HepG2 (cell line): ENCODE data around the gene PCDHB14.

Experiments used
- ATM ChIP-seq: fragments of 450-650 bp; IDR thresholded peaks from 2 replicates; pipeline ENCODE4 v1.7.1; 2017; ENCODE audit warnings: mild to moderate bottlenecking, borderline replicate concordance
- EZH2 ChIP-seq: conservative IDR thresholded peaks from 2 replicates; pipeline ENCODE4 v1.6.1; 2012; ENCODE audit warnings: mild to moderate bottlenecking, low read depth, low read length, moderate library complexity
- GABPA ChIP-seq, 2 experiments: IDR thresholded peaks; 2 replicates each; pipeline ENCODE4 v1.6.1; 2011 to 2016; ENCODE audit warnings: low read depth in 2 of 2, low read length in 1 of 2, missing biosample characterization in 1 of 2, missing genetic modification characterization in 1 of 2
- SP2 ChIP-seq: sonication (generic); formaldehyde crosslinking; IDR thresholded peaks from 2 replicates; pipeline ENCODE4 v1.5.1; 2020; ENCODE audit warnings: mild to moderate bottlenecking, missing genetic modification reagents
- ZBTB20 ChIP-seq: sonication (generic); formaldehyde crosslinking; IDR thresholded peaks from 2 replicates; pipeline ENCODE4 v1.8.1; 2023; ENCODE audit warnings: missing genetic modification reagents, low read depth, mild to moderate bottlenecking, borderline replicate concordance
- ZNF530 ChIP-seq: sonication (generic); formaldehyde crosslinking; IDR thresholded peaks from 2 replicates; pipeline ENCODE4 v1.5.0; 2020; ENCODE audit warnings: low read depth, mild to moderate bottlenecking, missing genetic modification reagents
- ZNF777 ChIP-seq: sonication (generic); formaldehyde crosslinking; IDR thresholded peaks from 2 replicates; pipeline ENCODE4 v1.4.0; 2020; ENCODE audit warnings: missing genetic modification reagents
- TF ChIP-seq, protein P1 (sequence below), 2 experiments: sonication (generic) in 1 of 2; formaldehyde crosslinking in 1 of 2; IDR thresholded peaks; 2 replicates each; pipeline versions ENCODE4 v1.5.1 to v1.6.1; 2011 to 2020; ENCODE audit warnings: borderline replicate concordance in 1 of 2, low read depth in 1 of 2, low read length in 1 of 2, mild to moderate bottlenecking in 1 of 2, missing genetic modification reagents in 1 of 2, moderate library complexity in 1 of 2
- TF ChIP-seq, protein P2 (sequence below): sonication (generic); formaldehyde crosslinking; IDR thresholded peaks from 2 replicates; pipeline ENCODE4 v1.5.0; 2020; ENCODE audit warnings: mild to moderate bottlenecking, missing genetic modification reagents, moderate library complexity
- TF ChIP-seq, protein P3 (sequence below): sonication (generic); formaldehyde crosslinking; IDR thresholded peaks from 2 replicates; pipeline ENCODE4 v1.8.0; 2022; ENCODE audit warnings: mild to moderate bottlenecking, missing genetic modification reagents, borderline replicate concordance

DNA sequence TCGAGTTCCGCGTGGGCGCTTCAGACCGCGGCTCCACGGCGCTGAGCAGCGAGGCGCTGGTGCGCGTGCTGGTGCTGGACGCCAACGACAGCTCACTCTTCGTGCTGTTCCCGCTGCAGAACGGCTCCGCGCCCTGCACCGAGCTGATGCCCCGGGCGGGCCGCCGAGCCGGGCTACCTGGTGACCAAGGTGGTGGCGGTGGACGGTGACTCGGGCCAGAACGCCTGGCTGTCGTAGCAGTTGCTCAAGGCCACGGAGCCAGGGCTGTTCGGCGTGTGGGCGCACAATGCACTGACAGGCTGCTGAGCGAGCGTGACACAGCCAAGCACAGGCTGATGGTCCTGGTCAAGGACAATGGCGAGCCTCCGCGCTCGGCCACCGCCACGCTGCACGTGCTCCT, 18.4 kb downstream of the PCDHB14 start:
- no peak for TF ChIP-seq SP2 (CRISPR knock-in tag)
- TF ChIP-seq EZH2: no peak
- TF ChIP-seq ZNF777 (CRISPR knock-in tag): no peak
- no peak for TF ChIP-seq GABPA (IDR thresholded peaks at IDR 0.05; ENCODE audit: low read depth, low read length)
- TF ChIP-seq GABPA (CRISPR knock-in tag; IDR thresholded peaks at IDR 0.05; ENCODE audit: low read depth): no peak
- TF ChIP-seq ATM: no peak
- TF ChIP-seq ZNF530 (CRISPR knock-in tag): no peak
- TF ChIP-seq, protein P1, sequence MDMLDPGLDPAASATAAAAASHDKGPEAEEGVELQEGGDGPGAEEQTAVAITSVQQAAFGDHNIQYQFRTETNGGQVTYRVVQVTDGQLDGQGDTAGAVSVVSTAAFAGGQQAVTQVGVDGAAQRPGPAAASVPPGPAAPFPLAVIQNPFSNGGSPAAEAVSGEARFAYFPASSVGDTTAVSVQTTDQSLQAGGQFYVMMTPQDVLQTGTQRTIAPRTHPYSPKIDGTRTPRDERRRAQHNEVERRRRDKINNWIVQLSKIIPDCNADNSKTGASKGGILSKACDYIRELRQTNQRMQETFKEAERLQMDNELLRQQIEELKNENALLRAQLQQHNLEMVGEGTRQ (IDR thresholded peaks at IDR 0.05; ENCODE audit: low read depth, low read length): no peak
- TF ChIP-seq, protein P1 (CRISPR knock-in tag; IDR thresholded peaks at IDR 0.05; ENCODE audit: borderline replicate concordance): no peak
- TF ChIP-seq, protein P2, sequence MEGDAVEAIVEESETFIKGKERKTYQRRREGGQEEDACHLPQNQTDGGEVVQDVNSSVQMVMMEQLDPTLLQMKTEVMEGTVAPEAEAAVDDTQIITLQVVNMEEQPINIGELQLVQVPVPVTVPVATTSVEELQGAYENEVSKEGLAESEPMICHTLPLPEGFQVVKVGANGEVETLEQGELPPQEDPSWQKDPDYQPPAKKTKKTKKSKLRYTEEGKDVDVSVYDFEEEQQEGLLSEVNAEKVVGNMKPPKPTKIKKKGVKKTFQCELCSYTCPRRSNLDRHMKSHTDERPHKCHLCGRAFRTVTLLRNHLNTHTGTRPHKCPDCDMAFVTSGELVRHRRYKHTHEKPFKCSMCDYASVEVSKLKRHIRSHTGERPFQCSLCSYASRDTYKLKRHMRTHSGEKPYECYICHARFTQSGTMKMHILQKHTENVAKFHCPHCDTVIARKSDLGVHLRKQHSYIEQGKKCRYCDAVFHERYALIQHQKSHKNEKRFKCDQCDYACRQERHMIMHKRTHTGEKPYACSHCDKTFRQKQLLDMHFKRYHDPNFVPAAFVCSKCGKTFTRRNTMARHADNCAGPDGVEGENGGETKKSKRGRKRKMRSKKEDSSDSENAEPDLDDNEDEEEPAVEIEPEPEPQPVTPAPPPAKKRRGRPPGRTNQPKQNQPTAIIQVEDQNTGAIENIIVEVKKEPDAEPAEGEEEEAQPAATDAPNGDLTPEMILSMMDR (CRISPR knock-in tag): no peak
- TF ChIP-seq, protein P3, sequence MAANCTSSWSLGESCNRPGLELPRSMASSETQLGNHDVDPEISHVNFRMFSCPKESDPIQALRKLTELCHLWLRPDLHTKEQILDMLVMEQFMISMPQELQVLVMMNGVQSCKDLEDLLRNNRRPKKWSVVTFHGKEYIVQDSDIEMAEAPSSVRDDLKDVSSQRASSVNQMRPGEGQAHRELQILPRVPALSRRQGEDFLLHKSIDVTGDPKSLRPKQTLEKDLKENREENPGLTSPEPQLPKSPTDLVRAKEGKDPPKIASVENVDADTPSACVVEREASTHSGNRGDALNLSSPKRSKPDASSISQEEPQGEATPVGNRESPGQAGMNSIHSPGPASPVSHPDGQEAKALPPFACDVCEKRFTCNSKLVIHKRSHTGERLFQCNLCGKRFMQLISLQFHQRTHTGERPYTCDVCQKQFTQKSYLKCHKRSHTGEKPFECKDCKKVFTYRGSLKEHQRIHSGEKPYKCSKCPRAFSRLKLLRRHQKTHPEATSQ (CRISPR knock-in tag): no peak
- no peak for TF ChIP-seq ZBTB20 (CRISPR knock-in tag)
